HepG2 (cell line): ENCODE data around the gene ARMC5.

ENCODE experiments used
- CEBPB ChIP-seq: IDR thresholded peaks from 2 replicates; pipeline ENCODE4 v1.6.1; 2011; ENCODE audit warnings: low read depth, low read length, improper control_type of control experiment, borderline replicate concordance
- CSRNP2 ChIP-seq: sonication (generic); formaldehyde crosslinking; conservative IDR thresholded peaks from 2 replicates; pipeline ENCODE4 v1.8.0; 2022; ENCODE audit warnings: low read depth, missing genetic modification reagents
- CTCF ChIP-seq: sonication (generic); formaldehyde crosslinking; IDR thresholded peaks from 2 replicates; pipeline ENCODE4 v1.5.0; 2020; ENCODE audit warnings: mild to moderate bottlenecking, missing genetic modification reagents, moderate library complexity
- EZH2 ChIP-seq: conservative IDR thresholded peaks from 2 replicates; pipeline ENCODE4 v1.6.1; 2012; ENCODE audit warnings: mild to moderate bottlenecking, low read depth, low read length, moderate library complexity
- FOXA1 ChIP-seq, 2 experiments: fragments of 450-650 bp in 1 of 2; sonication (generic) in 1 of 2; formaldehyde crosslinking in 1 of 2; IDR thresholded peaks; 2 replicates each; pipeline versions ENCODE4 v1.4.0 to v1.6.1; 2016 to 2020; ENCODE audit warnings: missing genetic modification reagents in 1 of 2
- HMGXB4 ChIP-seq, 2 experiments: sonication (generic) in 1 of 2; formaldehyde crosslinking in 1 of 2; IDR thresholded peaks; 2 replicates each; pipeline versions ENCODE4 v1.4.0 to v1.6.1; 2018 to 2020; ENCODE audit warnings: missing genetic modification reagents in 2 of 2, borderline replicate concordance in 1 of 2, low read depth in 1 of 2, mild to moderate bottlenecking in 1 of 2, missing biosample characterization in 1 of 2
- IRF9 ChIP-seq: sonication (generic); formaldehyde crosslinking; IDR thresholded peaks from 2 replicates; pipeline ENCODE4 v1.8.0; 2022; ENCODE audit warnings: missing genetic modification reagents, mild to moderate bottlenecking, borderline replicate concordance
- JUNB ChIP-seq: sonication (generic); formaldehyde crosslinking; IDR thresholded peaks from 2 replicates; pipeline ENCODE4 v1.8.0; 2022; ENCODE audit warnings: missing genetic modification reagents, mild to moderate bottlenecking, borderline replicate concordance
- MYC ChIP-seq: sonication (generic); formaldehyde crosslinking; IDR thresholded peaks from 2 replicates; pipeline ENCODE4 v1.9.0; 2021; ENCODE audit warnings: missing genetic modification reagents, borderline replicate concordance
- POLR2A ChIP-seq, 2 experiments: IDR thresholded peaks; 2 replicates each; pipeline ENCODE4 v1.6.1; 2011; ENCODE audit warnings: low read depth in 2 of 2, low read length in 2 of 2, mild to moderate bottlenecking in 1 of 2, moderate library complexity in 1 of 2; ENCODE audit not compliant: insufficient read depth in 1 of 2
- REST ChIP-seq, 2 experiments: IDR thresholded peaks; 2 replicates each; pipeline ENCODE4 v1.6.1; 2011 to 2012; ENCODE audit warnings: low read length in 2 of 2, borderline replicate concordance in 1 of 2, low read depth in 1 of 2, mild to moderate bottlenecking in 1 of 2, moderate library complexity in 1 of 2
- SP1 ChIP-seq, 2 experiments: fragments of 450-650 bp in 1 of 2; sonication (generic) in 1 of 2; formaldehyde crosslinking in 1 of 2; IDR thresholded peaks; 2 replicates each; pipeline versions ENCODE4 v1.4.0 to v1.6.1; 2016 to 2020; ENCODE audit warnings: missing genetic modification reagents in 1 of 2
- ZNF513 ChIP-seq: sonication (generic); formaldehyde crosslinking; conservative IDR thresholded peaks from 2 replicates; pipeline ENCODE4 v1.5.0; 2020; ENCODE audit warnings: missing genetic modification reagents

- TF ChIP-seq FOXA1 (IDR thresholded peaks at IDR 0.05) = no peak
- TF ChIP-seq FOXA1 (CRISPR knock-in tag; IDR thresholded peaks at IDR 0.05) = peak; percentile 55
- TF ChIP-seq ZNF513 (CRISPR knock-in tag) = no peak
- no peak for TF ChIP-seq EZH2
- TF ChIP-seq POLR2A (IDR thresholded peaks at IDR 0.05; ENCODE audit: insufficient read depth in 1 of 2, low read depth in 2 of 2, low read length in 2 of 2) = peak; percentile 38 to 67; a peak in 2 of 4 replicates
- no peak for TF ChIP-seq CSRNP2 (CRISPR knock-in tag)
- no peak for TF ChIP-seq IRF9
- peak; percentile 46 for TF ChIP-seq CTCF (CRISPR knock-in tag)
- TF ChIP-seq MYC (CRISPR knock-in tag) = peak; percentile 93
- no peak for TF ChIP-seq REST (IDR thresholded peaks at IDR 0.05; ENCODE audit: borderline replicate concordance in 1 of 2, low read depth in 1 of 2, low read length in 2 of 2)
- TF ChIP-seq SP1 (IDR thresholded peaks at IDR 0.05) = no peak
- peak; percentile 68 for TF ChIP-seq SP1 (CRISPR knock-in tag; IDR thresholded peaks at IDR 0.05)
- TF ChIP-seq JUNB (CRISPR knock-in tag) = no peak
- peak in 1 of 2 experiments; percentile 64; a peak in 1 of 4 replicates for TF ChIP-seq HMGXB4 (CRISPR knock-in tag; IDR thresholded peaks at IDR 0.05; ENCODE audit: borderline replicate concordance in 1 of 2, low read depth in 1 of 2)
- no peak for TF ChIP-seq CEBPB
These were observed 25.3 kb downstream of the ARMC5 start for GRCh38 chr16:31484491-31485171.
